Neural crest cell (in vitro differentiated cells): Measurements from ENCODE around the gene ULBP3. TPM values are rescaled to one million over a fixed set of nuclear protein-coding genes. Genes with fewer than 3 reads are reported as not detected.

ENCODE experiments used
- DNase-seq: peaks from one replicate; pipeline ENCODE4 v3.0.0; 2021; ENCODE audit warnings: low read depth, mixed read lengths, low spot score
- H3K27ac Mint-ChIP-seq: one replicate; pipeline ENCODE4 v1.8.0; 2021; ENCODE audit warnings: mild to moderate bottlenecking, mixed read lengths; ENCODE audit not compliant: unreplicated experiment
- H3K27me3 Mint-ChIP-seq: 2 replicates; pipeline ENCODE4 v1.8.0; 2021; ENCODE audit warnings: low read depth, mild to moderate bottlenecking, mixed read lengths
- H3K36me3 Mint-ChIP-seq: 2 replicates; pipeline ENCODE4 v1.8.0; 2021; ENCODE audit warnings: low read depth, mild to moderate bottlenecking, mixed read lengths
- H3K4me1 Mint-ChIP-seq: 2 replicates; pipeline ENCODE4 v1.8.0; 2021; ENCODE audit warnings: mixed read lengths
- H3K4me3 Mint-ChIP-seq: one replicate; pipeline ENCODE4 v1.8.0; 2021; ENCODE audit warnings: mild to moderate bottlenecking, mixed read lengths
- H3K9me3 Mint-ChIP-seq: 2 replicates; pipeline ENCODE4 v1.8.0; 2021; ENCODE audit warnings: mixed read lengths
- total RNA-seq: library from RNA; stranded (reverse); gene quantifications from 2 replicates; pipeline ENCODE4 v1.2.1, GENCODE V29; 2021
- TF ChIP-seq, protein P1 (sequence below): fragments of 200-600 bp; sonication (generic); conservative IDR thresholded peaks from 2 replicates; pipeline ENCODE4 v1.5.0; 2021; ENCODE audit warnings: antibody characterized with exemption, mild to moderate bottlenecking

The ULBP3 gene
- total RNA-seq, 1 donor from 2014 or later = 17.5 TPM

GRCh38 chr6:150043501-150044412, 25.2 kb downstream of the ULBP3 start:
- Mint-ChIP-seq H3K36me3 (peaks cover 2% of the 10 kb centered on the region), H3K9me3 (no peaks in the 10 kb centered on the region), H3K4me3 (no peak overlapping the region), H3K4me1 (peaks cover 12% of the 10 kb centered on the region), H3K27me3 (peaks cover 58% of the 10 kb centered on the region), H3K27ac (no peak overlapping the region)
- TF ChIP-seq, protein P1, sequence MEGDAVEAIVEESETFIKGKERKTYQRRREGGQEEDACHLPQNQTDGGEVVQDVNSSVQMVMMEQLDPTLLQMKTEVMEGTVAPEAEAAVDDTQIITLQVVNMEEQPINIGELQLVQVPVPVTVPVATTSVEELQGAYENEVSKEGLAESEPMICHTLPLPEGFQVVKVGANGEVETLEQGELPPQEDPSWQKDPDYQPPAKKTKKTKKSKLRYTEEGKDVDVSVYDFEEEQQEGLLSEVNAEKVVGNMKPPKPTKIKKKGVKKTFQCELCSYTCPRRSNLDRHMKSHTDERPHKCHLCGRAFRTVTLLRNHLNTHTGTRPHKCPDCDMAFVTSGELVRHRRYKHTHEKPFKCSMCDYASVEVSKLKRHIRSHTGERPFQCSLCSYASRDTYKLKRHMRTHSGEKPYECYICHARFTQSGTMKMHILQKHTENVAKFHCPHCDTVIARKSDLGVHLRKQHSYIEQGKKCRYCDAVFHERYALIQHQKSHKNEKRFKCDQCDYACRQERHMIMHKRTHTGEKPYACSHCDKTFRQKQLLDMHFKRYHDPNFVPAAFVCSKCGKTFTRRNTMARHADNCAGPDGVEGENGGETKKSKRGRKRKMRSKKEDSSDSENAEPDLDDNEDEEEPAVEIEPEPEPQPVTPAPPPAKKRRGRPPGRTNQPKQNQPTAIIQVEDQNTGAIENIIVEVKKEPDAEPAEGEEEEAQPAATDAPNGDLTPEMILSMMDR = no peak
- no peak for DNase-seq

DNA sequence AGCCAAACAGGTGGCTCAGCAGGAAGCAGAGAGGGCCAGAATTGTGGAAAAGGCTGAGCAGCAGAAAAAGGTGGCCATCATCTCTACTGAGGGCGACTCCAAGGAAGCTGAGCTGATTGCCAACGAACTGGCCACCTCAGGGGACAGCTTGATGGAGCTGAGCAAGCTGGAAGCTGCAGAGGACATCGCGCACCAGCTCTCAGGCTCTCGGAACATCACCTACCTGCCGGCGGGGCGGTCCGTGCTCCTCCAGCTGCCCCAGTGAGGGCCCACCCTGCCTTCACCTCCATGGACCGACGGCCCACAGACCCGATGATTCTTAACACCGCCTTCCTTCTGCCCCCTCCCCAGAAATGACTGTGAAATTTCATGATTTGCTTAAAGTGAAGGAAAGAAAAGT, 25.8 kb downstream of the ULBP3 start:
- DNase-seq = no peak
- Mint-ChIP-seq H3K4me1 (peaks cover 15% of the 10 kb centered on the region), H3K4me3 (no peak overlapping the region), H3K27me3 (peaks cover 64% of the 10 kb centered on the region), H3K27ac (no peak overlapping the region), H3K9me3 (no peaks in the 10 kb centered on the region), H3K36me3 (peaks cover 2% of the 10 kb centered on the region)
- TF ChIP-seq, protein P1 = no peak

DNA sequence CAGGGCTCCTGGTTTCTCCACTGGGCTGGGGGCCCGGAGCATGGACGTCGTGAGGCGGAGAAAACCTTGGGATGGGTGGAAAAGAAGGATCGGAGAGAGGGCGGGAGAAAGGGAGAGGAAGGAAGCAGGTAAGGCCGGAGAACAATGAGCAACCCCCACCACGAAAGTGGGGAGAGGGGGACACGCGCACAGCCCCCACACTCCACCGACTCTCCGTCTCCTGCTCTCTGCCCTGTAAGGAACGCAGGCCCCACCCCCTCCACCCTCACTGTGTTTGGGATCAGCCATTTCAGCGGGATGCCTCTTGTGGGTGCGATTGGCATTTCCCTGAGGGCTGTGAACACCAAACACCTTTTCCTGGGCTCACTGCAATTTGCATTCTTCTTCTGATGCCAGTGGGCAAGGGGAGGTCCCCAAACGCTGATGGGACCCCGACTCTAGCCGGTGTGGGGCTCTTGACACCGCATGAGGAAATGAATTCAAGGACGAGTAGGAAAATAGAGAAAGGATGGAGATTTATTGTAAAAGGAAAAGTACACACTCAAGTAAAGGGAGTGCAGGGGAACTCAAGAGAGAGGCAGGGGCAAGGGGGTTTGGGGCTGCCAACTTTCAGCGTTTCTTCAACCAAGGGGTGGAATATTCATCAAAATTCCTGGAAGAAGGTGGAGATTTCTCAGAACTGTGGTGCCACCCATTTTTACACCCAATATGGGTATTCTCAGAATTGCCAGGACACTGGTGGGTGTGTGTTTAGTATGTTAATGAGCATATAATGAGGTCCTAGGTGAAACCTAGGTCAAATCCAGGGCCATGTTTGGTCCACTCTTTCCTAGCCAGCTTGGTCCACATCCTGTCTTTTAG, 30.5 kb downstream of the ULBP3 start:
- Mint-ChIP-seq H3K4me3 (peak overlapping the region; percentile 10), H3K9me3 (no peaks in the 10 kb centered on the region), H3K27me3 (peaks cover 98% of the 10 kb centered on the region), H3K27ac (no peak overlapping the region), H3K36me3 (peaks cover 6% of the 10 kb centered on the region), H3K4me1 (peaks cover 14% of the 10 kb centered on the region)
- TF ChIP-seq, protein P1 = no peak
- no peak for DNase-seq

GRCh38 chr6:150037526-150038201, 31.3 kb downstream of the ULBP3 start:
- Mint-ChIP-seq H3K4me1 (peaks cover 14% of the 10 kb centered on the region), H3K36me3 (peaks cover 6% of the 10 kb centered on the region), H3K27ac (no peak overlapping the region), H3K27me3 (peaks cover 100% of the 10 kb centered on the region), H3K4me3 (peak overlapping the region; percentile 38), H3K9me3 (no peaks in the 10 kb centered on the region)
- DNase-seq = no peak
- TF ChIP-seq, protein P1 = no peak

DNA sequence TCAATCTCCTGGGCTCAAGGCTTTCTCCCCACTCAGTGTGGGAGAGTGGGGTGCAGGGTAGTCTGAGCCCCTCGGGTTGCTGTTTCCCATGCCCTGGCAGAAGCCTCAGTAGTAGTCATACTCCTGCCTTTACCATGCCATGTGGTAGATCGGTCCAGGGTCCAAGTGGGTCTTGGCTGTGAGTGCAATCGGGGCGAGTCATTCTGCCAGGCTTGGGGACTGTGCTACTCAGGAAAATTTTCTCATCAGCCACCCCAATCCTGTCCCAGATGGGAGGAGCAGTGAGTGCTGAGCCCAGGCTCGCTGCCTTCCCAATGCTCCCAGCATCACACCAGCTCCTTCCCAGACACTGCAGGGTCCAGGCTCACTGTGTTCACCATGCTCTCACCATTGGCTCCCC, 32.8 kb downstream of the ULBP3 start:
- no peak for DNase-seq
- Mint-ChIP-seq H3K27ac (no peak overlapping the region), H3K27me3 (peaks cover 92% of the 10 kb centered on the region), H3K9me3 (no peaks in the 10 kb centered on the region), H3K4me1 (peaks cover 14% of the 10 kb centered on the region), H3K36me3 (peaks cover 6% of the 10 kb centered on the region), H3K4me3 (no peak overlapping the region)
- TF ChIP-seq, protein P1 = no peak
